ENCODE results near the gene NF2.

NF2 gene

DNA sequence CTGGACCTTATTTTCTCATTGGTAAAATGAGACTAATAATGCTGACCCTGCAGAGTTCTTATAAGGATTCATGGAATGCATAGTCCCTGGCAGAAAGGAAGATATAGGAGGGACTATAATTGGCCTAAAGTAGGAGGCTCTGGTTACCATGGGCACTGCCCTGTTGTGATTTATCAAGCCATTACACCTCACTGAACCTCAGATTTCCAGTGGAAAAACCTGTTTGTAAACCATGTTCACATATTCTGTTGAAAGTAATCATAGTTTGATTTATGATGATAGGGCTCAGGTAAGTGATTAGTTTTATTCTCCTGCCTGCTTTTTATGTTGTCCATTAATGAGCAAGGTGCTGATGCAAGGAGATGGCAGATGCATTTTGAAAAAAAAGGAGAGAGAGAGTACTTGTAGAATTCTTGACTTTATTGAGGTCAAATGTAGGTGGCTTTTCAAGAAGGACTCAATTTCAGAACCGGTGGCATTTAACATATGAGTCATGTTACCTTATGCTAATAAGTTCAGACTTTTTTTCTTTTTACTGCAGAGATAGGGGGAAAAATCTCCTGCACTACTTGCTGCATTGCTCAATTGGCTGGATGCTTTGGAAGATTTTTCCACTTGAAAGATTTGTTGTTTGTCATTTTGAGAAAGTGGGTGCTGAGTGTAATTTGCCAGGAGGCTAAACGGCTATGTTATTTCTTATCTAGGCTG, 14.6 kb downstream of the NF2 start:
- Histone ChIP-seq H3K79me2 (peaks cover 11% of the 10 kb centered on the region), H3K9me3 (ENCODE audit: control insufficient read depth, low read length) (no peaks in the 10 kb centered on the region), H3K9ac (no peak overlapping the region), H3K36me3 (ENCODE audit: control insufficient read depth, insufficient read depth, low read length) (no peaks in the 10 kb centered on the region), H3K27me3 (ENCODE audit: control insufficient read depth, insufficient read depth, low read length) (no peaks in the 10 kb centered on the region), H3K4me1 (peaks cover 5% of the 10 kb centered on the region), H3K4me2 (ENCODE audit: low read length) (peak overlapping the region; percentile 60), H3K4me3 (ENCODE audit: low read depth, low read length) (peak overlapping the region; percentile 48), H3K27ac (peak overlapping the region; percentile 79), H2AFZ (no peak overlapping the region)
- TF ChIP-seq, protein P1, sequence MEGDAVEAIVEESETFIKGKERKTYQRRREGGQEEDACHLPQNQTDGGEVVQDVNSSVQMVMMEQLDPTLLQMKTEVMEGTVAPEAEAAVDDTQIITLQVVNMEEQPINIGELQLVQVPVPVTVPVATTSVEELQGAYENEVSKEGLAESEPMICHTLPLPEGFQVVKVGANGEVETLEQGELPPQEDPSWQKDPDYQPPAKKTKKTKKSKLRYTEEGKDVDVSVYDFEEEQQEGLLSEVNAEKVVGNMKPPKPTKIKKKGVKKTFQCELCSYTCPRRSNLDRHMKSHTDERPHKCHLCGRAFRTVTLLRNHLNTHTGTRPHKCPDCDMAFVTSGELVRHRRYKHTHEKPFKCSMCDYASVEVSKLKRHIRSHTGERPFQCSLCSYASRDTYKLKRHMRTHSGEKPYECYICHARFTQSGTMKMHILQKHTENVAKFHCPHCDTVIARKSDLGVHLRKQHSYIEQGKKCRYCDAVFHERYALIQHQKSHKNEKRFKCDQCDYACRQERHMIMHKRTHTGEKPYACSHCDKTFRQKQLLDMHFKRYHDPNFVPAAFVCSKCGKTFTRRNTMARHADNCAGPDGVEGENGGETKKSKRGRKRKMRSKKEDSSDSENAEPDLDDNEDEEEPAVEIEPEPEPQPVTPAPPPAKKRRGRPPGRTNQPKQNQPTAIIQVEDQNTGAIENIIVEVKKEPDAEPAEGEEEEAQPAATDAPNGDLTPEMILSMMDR (IDR thresholded peaks at IDR 0.05): no peak

- no peaks in the 10 kb centered on the region for H3K36me3 ChIP-seq (ENCODE audit: control insufficient read depth, insufficient read depth, low read length)
- H3K4me2 ChIP-seq (ENCODE audit: low read length): peak overlapping the region; percentile 50
- H3K9ac ChIP-seq: no peak overlapping the region
- H2AFZ ChIP-seq: no peak overlapping the region
- H3K27me3 ChIP-seq (ENCODE audit: control insufficient read depth, insufficient read depth, low read length): no peaks in the 10 kb centered on the region
- TF ChIP-seq, protein P1 (IDR thresholded peaks at IDR 0.05): no peak
- peak overlapping the region; percentile 32 for H3K27ac ChIP-seq
- no peaks in the 10 kb centered on the region for H3K9me3 ChIP-seq (ENCODE audit: control insufficient read depth, low read length)
- peaks cover 3% of the 10 kb centered on the region for H3K79me2 ChIP-seq
- peaks cover 9% of the 10 kb centered on the region for H3K4me1 ChIP-seq
- H3K4me3 ChIP-seq (ENCODE audit: low read depth, low read length): no peak overlapping the region
These were observed 18.5 kb downstream of the NF2 start for GRCh38 chr22:29621761-29622526.

DNA sequence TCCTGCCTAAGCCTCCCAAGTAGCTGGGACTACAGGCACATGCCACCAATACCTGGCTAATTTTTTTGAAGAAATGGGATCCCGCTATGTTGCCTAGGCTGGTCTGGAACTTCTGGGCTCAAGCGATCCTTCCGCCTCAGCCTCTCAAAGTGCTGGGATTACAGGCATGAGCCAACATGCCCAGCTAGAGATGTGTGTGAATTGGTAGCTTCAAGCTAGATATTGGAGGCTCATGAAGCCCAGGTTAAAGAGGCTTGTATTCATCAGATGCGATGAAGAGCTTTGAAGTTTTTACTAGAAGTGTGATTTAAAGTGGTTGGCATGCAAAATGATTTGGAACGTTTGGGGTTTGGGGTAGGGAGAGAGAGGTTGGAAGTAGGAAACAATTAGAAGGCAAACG, 19.6 kb downstream of the NF2 start:
- Histone ChIP-seq H3K4me1 (peaks cover 7% of the 10 kb centered on the region), H3K9me3 (ENCODE audit: control insufficient read depth, low read length) (no peaks in the 10 kb centered on the region), H3K4me3 (ENCODE audit: low read depth, low read length) (no peak overlapping the region), H3K9ac (no peak overlapping the region), H3K36me3 (ENCODE audit: control insufficient read depth, insufficient read depth, low read length) (no peaks in the 10 kb centered on the region), H3K27ac (no peak overlapping the region), H2AFZ (no peak overlapping the region), H3K4me2 (ENCODE audit: low read length) (no peak overlapping the region), H3K27me3 (ENCODE audit: control insufficient read depth, insufficient read depth, low read length) (no peaks in the 10 kb centered on the region), H3K79me2 (peaks cover 9% of the 10 kb centered on the region)
- TF ChIP-seq, protein P1 (IDR thresholded peaks at IDR 0.05): no peak

- Histone ChIP-seq H3K36me3 (ENCODE audit: control insufficient read depth, insufficient read depth, low read length) (no peaks in the 10 kb centered on the region), H3K9me3 (ENCODE audit: control insufficient read depth, low read length) (no peaks in the 10 kb centered on the region), H3K9ac (no peak overlapping the region), H3K27ac (no peak overlapping the region), H2AFZ (no peak overlapping the region), H3K79me2 (peaks cover 9% of the 10 kb centered on the region), H3K4me1 (peaks cover 4% of the 10 kb centered on the region), H3K27me3 (ENCODE audit: control insufficient read depth, insufficient read depth, low read length) (no peaks in the 10 kb centered on the region), H3K4me2 (ENCODE audit: low read length) (no peak overlapping the region), H3K4me3 (ENCODE audit: low read depth, low read length) (no peak overlapping the region)
- TF ChIP-seq, protein P1 (IDR thresholded peaks at IDR 0.05): no peak
These were observed 20.2 kb downstream of the NF2 start for GRCh38 chr22:29623553-29624169.
